Activated naive CD8-positive, alpha-beta T cell treated with anti-CD3 and anti-CD28 coated beads, Interleukin-2, amount 10 ng/mL, durations not matched to agents 7 days and 5 days (primary cell): ENCODE measurements around the gene VSTM2A. TPM values are rescaled to one million over a fixed set of nuclear protein-coding genes. Genes with fewer than 3 reads are reported as not detected.
"Not testable (repeated sequence)": the region's sequence is repeated elsewhere in the genome, so short reads cannot be mapped to it uniquely, and the experiment has no call there.

ENCODE experiments used
- ATAC-seq: fragments of 150-1000 bp; cut with Tn5 transposase; one replicate; pipeline ENCODE4 v1.10.0; 2021; ENCODE audit warnings: low read depth, moderate library complexity
- POLR2A ChIA-PET: fragments of 350-600 bp; sonication (Branson Sonifier 250); formaldehyde crosslinking; loops from one replicate; lab custom pipeline; 2021; ENCODE audit warnings: antibody characterized with exemption; lab: Charles Lee
- DNase-seq: peaks from one replicate; pipeline ENCODE4 v3.0.0; 2021
- H3K27ac Mint-ChIP-seq: one replicate; pipeline ENCODE4 v1.8.0; 2022; ENCODE audit warnings: mild to moderate bottlenecking, mixed read lengths
- H3K27me3 Mint-ChIP-seq: one replicate; pipeline ENCODE4 v1.8.0; 2022; ENCODE audit warnings: mild to moderate bottlenecking, moderate library complexity, mixed read lengths
- H3K36me3 Mint-ChIP-seq: one replicate; pipeline ENCODE4 v1.8.0; 2021; ENCODE audit warnings: mild to moderate bottlenecking, mixed read lengths
- H3K4me1 Mint-ChIP-seq: one replicate; pipeline ENCODE4 v1.8.0; 2021; ENCODE audit warnings: mixed read lengths
- H3K4me3 Mint-ChIP-seq: one replicate; pipeline ENCODE4 v1.8.0; 2022; ENCODE audit warnings: mild to moderate bottlenecking, moderate library complexity, mixed read lengths
- H3K9me3 Mint-ChIP-seq: one replicate; pipeline ENCODE4 v1.8.0; 2021; ENCODE audit warnings: mixed read lengths
- total RNA-seq, 2 experiments: library from RNA; stranded (reverse); gene quantifications; one replicate each; pipeline ENCODE4 v1.2.3, GENCODE V29; 2021

Gene VSTM2A
- not detected for total RNA-seq

- Mint-ChIP-seq H3K27me3 (peaks cover 41% of the 10 kb centered on the region), H3K36me3 (no peaks in the 10 kb centered on the region), H3K9me3 (peaks cover 3% of the 10 kb centered on the region), H3K27ac (no peak within 1 kb of the TSS), H3K4me3 (no peak within 1 kb of the TSS), H3K4me1 (no peaks in the 10 kb centered on the region)
- DNase-seq (no peak), ATAC-seq (no peak)
- POLR2A ChIA-PET: no interaction called here
Measured at GRCh38 chr7:54541669-54542625, at the start of gene VSTM2A. Gene VSTM2A, plus strand, starts transcription at chr7:54542375. Its CDS starts 356 bp downstream, at chr7:54542731.

- H3K4me1 Mint-ChIP-seq, ATAC-seq, H3K27ac Mint-ChIP-seq, POLR2A ChIA-PET, H3K27me3 Mint-ChIP-seq, H3K4me3 Mint-ChIP-seq, DNase-seq, H3K36me3 Mint-ChIP-seq: not testable (repeated sequence)
- peaks cover 12% of the 10 kb centered on the region for H3K9me3 Mint-ChIP-seq
Measured at GRCh38 chr7:54504531-54504930, 37.6 kb upstream of the VSTM2A start.

DNA sequence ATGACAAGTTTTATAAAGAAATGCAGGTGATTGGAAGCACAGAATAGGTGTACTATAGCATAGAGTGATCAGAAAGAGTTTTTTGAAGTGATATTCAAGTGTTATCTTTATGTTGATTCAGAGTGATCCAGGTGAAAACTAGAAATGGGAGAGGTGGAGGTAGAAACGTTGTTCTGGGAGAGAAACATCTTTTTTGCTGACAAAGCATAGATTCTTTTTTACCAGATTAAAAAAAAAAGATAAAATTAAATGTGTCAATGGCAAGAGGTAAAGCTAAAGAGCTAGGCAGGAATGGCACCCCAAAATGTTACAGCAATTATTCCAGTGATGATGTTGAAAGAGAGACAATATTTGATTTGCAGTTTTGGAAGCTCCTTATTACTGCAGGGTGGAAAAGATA lies 12.6 kb upstream of the VSTM2A start:
- Mint-ChIP-seq H3K36me3 (no peaks in the 10 kb centered on the region), H3K4me3 (no peak overlapping the region), H3K9me3 (peaks cover 3% of the 10 kb centered on the region), H3K27ac (no peak overlapping the region), H3K4me1 (no peaks in the 10 kb centered on the region), H3K27me3 (no peaks in the 10 kb centered on the region)
- no peak for DNase-seq
- POLR2A ChIA-PET: no interaction called here
- ATAC-seq: no peak

- Mint-ChIP-seq H3K4me3 (no peak overlapping the region), H3K27me3 (peaks cover 16% of the 10 kb centered on the region), H3K27ac (no peak overlapping the region), H3K4me1 (no peaks in the 10 kb centered on the region), H3K9me3 (no peaks in the 10 kb centered on the region), H3K36me3 (no peaks in the 10 kb centered on the region)
- DNase-seq (no peak), ATAC-seq (no peak)
- POLR2A ChIA-PET: no interaction called here
Measured at GRCh38 chr7:54538122-54538521, 4.1 kb upstream of the VSTM2A start.

DNA sequence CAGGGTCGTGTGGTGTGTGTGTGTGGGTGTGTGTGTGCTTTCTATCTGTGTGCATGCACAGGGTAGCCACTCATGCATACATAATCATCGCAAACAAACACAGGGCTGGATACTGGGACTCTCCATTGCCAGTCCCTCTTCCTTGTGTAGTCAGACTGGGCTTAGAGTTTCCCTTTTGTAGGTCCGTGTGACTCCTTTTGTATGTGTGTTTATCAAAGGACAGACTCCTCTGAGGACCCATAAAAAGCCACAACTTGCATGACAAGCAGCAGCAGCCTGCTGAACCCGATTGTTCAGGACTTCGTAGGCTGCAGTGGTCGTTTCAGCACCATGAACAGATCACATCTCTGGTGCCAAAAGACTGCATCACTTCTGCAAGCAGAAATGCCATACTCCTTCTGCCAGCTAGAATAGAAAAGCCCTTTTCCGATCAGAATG lies 895 bp downstream of the VSTM2A start:
- no peak overlapping the region for H3K4me3 Mint-ChIP-seq
- H3K27ac Mint-ChIP-seq: no peak overlapping the region
- H3K27me3 Mint-ChIP-seq: peaks cover 48% of the 10 kb centered on the region
- no peaks in the 10 kb centered on the region for H3K4me1 Mint-ChIP-seq
- no peaks in the 10 kb centered on the region for H3K36me3 Mint-ChIP-seq
- ATAC-seq (no peak), DNase-seq (no peak)
- POLR2A ChIA-PET: no interaction called here
- H3K9me3 Mint-ChIP-seq: peaks cover 3% of the 10 kb centered on the region

GRCh38 chr7:54544149-54544526 lies 2.0 kb downstream of the VSTM2A start:
- POLR2A ChIA-PET: no interaction called here
- no peak for ATAC-seq
- no peaks in the 10 kb centered on the region for H3K4me1 Mint-ChIP-seq
- peaks cover 49% of the 10 kb centered on the region for H3K27me3 Mint-ChIP-seq
- H3K27ac Mint-ChIP-seq: no peak overlapping the region
- no peak overlapping the region for H3K4me3 Mint-ChIP-seq
- no peak for DNase-seq
- H3K9me3 Mint-ChIP-seq: peaks cover 3% of the 10 kb centered on the region
- H3K36me3 Mint-ChIP-seq: no peaks in the 10 kb centered on the region

GRCh38 chr7:54544527-54545240 lies 2.5 kb downstream of the VSTM2A start:
- DNase-seq: no peak
- Mint-ChIP-seq H3K27me3 (peaks cover 49% of the 10 kb centered on the region), H3K27ac (no peak overlapping the region)

GRCh38 chr7:54545241-54545563 lies 3.0 kb downstream of the VSTM2A start:
- no peak for ATAC-seq
- no peaks in the 10 kb centered on the region for H3K4me1 Mint-ChIP-seq
- H3K27me3 Mint-ChIP-seq: peaks cover 49% of the 10 kb centered on the region
- POLR2A ChIA-PET: no interaction called here
- H3K4me3 Mint-ChIP-seq: no peak overlapping the region
- peaks cover 3% of the 10 kb centered on the region for H3K9me3 Mint-ChIP-seq
- no peaks in the 10 kb centered on the region for H3K36me3 Mint-ChIP-seq
- no peak overlapping the region for H3K27ac Mint-ChIP-seq
- no peak for DNase-seq

More at GRCh38 chr7:54544527-54545240, 2.5 kb downstream of the VSTM2A start:
- Mint-ChIP-seq H3K9me3 (peaks cover 3% of the 10 kb centered on the region), H3K36me3 (no peaks in the 10 kb centered on the region), H3K4me1 (no peaks in the 10 kb centered on the region), H3K4me3 (no peak overlapping the region)
- no peak for ATAC-seq
- POLR2A ChIA-PET: no interaction called here

- no peaks in the 10 kb centered on the region for H3K4me1 Mint-ChIP-seq
- H3K4me3 Mint-ChIP-seq: no peak overlapping the region
- POLR2A ChIA-PET: no interaction called here
- DNase-seq: no peak
- no peak overlapping the region for H3K27ac Mint-ChIP-seq
- no peak for ATAC-seq
- no peaks in the 10 kb centered on the region for H3K36me3 Mint-ChIP-seq
- peaks cover 45% of the 10 kb centered on the region for H3K27me3 Mint-ChIP-seq
- H3K9me3 Mint-ChIP-seq: peaks cover 3% of the 10 kb centered on the region
Measured at GRCh38 chr7:54546081-54546985, 4.2 kb downstream of the VSTM2A start.

GRCh38 chr7:54546986-54547314 lies 4.8 kb downstream of the VSTM2A start:
- DNase-seq (no peak), ATAC-seq (no peak)
- POLR2A ChIA-PET: no interaction called here
- no peaks in the 10 kb centered on the region for H3K36me3 Mint-ChIP-seq
- no peak overlapping the region for H3K27ac Mint-ChIP-seq
- peaks cover 3% of the 10 kb centered on the region for H3K9me3 Mint-ChIP-seq
- H3K27me3 Mint-ChIP-seq: peaks cover 39% of the 10 kb centered on the region
- H3K4me3 Mint-ChIP-seq: no peak overlapping the region
- H3K4me1 Mint-ChIP-seq: no peaks in the 10 kb centered on the region

DNA sequence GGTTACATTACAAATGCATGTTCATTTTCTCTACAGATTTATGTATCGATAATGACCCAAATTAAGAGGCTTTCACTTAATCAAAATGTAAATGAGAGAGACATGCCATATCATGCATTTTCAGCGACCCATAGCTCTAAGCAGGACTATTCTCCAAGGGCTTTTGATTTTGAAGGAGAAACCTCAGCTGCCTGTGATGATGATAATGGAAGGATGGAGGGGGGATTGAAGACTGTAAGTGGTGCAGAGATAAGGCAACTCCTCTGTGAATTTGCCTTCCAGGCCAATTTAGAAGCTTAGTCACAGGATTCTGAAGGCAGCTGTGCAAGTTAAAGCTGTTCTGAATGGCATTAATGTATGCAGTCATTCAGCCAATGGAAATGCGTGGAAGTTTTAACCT lies 8.3 kb downstream of the VSTM2A start:
- no peak overlapping the region for H3K27ac Mint-ChIP-seq
- DNase-seq: no peak
- H3K4me3 Mint-ChIP-seq: no peak overlapping the region
- peaks cover 18% of the 10 kb centered on the region for H3K27me3 Mint-ChIP-seq
- H3K4me1 Mint-ChIP-seq: no peaks in the 10 kb centered on the region
- no peaks in the 10 kb centered on the region for H3K36me3 Mint-ChIP-seq
- ATAC-seq: no peak
- POLR2A ChIA-PET: no interaction called here
- H3K9me3 Mint-ChIP-seq: no peaks in the 10 kb centered on the region

DNA sequence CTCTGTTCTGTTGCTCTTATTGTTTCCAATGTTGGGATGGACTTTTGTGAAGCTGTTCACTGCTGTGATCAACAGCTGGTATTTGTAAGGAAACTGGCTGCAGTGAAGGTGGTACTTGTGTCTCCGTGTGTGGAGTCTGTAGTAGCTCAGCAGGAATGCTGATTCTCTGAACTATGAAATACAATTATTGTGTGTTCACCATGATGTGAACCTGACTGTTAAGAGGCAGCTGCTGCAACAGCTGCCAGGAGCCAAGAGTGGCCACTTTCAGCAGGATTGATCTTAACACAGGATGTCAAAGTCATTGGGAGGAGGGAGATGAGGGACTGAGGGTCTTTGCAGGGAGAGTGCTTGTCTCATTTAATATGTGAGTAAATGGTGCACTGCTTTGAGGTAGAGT lies 13.9 kb downstream of the VSTM2A start:
- POLR2A ChIA-PET: no interaction called here
- no peaks in the 10 kb centered on the region for H3K36me3 Mint-ChIP-seq
- no peaks in the 10 kb centered on the region for H3K9me3 Mint-ChIP-seq
- DNase-seq: no peak
- ATAC-seq: no peak
- no peak overlapping the region for H3K4me3 Mint-ChIP-seq
- H3K27ac Mint-ChIP-seq: no peak overlapping the region
- H3K27me3 Mint-ChIP-seq: no peaks in the 10 kb centered on the region
- no peaks in the 10 kb centered on the region for H3K4me1 Mint-ChIP-seq

DNA sequence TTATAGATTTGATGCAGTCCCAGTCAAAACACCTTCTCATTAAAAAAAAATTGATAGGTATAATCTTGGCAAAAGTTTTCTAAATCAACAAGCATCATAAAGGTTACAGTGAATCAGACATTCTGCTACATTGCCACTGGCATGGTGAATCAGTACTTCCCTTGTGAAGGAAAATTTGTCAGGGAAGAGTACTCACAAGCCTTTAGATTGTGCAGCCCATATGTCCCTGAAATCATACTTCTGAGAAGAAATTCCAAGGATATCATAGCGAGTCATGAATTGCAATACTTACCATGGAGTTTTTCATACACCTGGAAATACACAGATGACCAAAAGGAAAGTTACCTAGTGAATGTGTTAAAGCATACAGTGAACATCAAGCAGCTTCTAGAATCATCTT lies 17.2 kb downstream of the VSTM2A start:
- Mint-ChIP-seq H3K9me3 (no peaks in the 10 kb centered on the region), H3K4me3 (no peak overlapping the region), H3K36me3 (no peaks in the 10 kb centered on the region), H3K27me3 (no peaks in the 10 kb centered on the region), H3K4me1 (no peaks in the 10 kb centered on the region), H3K27ac (no peak overlapping the region)
- ATAC-seq (no peak), DNase-seq (no peak)
- POLR2A ChIA-PET: no interaction called here
